Liver (tissue), 3 donors: ENCODE measurements around the gene NTN1.

Source experiments
- HNF4A ChIP-seq, 2 donors: conservative IDR thresholded peaks; 2 replicates each; pipeline ENCODE4 v1.6.1; 2016; ENCODE audit warnings: antibody characterized with exemption in 2 of 2, mild to moderate bottlenecking in 2 of 2
- HNF4G ChIP-seq: IDR thresholded peaks from 2 replicates; pipeline ENCODE4 v1.6.1; 2016; ENCODE audit warnings: antibody characterized with exemption
- RXRA ChIP-seq, 2 donors: IDR thresholded peaks; 2 replicates each; pipeline ENCODE4 v1.6.1; 2017 to 2018; ENCODE audit warnings: antibody characterized with exemption in 2 of 2, mild to moderate bottlenecking in 1 of 2
- TF ChIP-seq, protein P1 (sequence below): IDR thresholded peaks from 2 replicates; pipeline ENCODE4 v1.6.1; 2016; ENCODE audit warnings: antibody characterized with exemption, mild to moderate bottlenecking
- TF ChIP-seq, protein P2 (sequence below): fragments of 150-350 bp; IDR thresholded peaks from 2 replicates; pipeline ENCODE4 v1.5.1; 2017; ENCODE audit warnings: improper control_type of control experiment, low read depth, low read length; ENCODE audit not compliant: missing input control
- donor health status: healthy.
- donor health status: healthy.

DNA sequence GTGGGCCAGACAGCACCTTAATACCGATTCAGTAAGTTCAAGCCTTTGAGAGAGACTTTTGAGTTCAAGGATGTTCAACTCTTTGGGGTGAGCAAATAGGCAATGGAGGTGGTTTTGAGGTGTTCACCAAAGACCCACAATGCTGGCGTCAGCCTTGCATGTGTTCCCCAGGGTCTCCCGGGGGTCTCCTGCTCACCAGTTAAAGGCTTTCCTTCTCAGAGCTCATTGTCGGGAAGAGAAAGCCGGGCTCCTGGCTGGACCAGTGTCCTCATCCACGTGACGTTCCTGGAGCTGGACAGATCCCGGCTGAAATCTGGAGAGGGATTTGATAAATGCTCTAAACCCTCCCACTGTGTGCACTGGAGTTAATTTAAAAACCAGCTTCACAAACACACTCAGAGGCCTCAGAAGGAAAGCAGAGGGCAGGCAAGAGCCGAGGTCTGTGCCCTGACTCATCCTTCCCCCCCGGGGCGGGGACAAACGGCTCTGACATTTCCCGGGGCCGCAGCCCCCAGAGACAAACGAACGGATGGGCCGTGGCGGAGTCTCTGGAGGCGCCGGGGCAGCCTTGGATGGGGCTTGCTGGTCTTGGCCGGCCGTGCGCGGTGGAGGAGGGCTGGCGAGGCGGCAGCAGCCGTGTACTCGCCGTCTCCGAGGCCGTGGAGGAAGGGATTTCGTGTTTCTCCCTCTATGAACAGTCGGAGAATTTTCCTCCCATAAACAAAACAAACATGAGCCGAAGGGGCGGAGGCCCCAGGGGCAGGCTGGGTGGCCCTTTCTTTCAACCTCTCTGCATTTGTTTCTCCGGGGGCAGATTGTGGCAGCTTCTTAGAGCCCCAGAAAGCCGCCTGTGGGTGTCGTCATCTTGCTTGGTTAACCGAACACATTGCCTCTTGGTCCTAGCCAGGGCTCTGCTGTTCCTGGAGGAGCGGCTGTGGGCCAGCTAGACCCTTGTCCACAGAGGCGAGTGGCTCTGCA lies 94.2 kb downstream of the NTN1 start:
- TF ChIP-seq, protein P1, sequence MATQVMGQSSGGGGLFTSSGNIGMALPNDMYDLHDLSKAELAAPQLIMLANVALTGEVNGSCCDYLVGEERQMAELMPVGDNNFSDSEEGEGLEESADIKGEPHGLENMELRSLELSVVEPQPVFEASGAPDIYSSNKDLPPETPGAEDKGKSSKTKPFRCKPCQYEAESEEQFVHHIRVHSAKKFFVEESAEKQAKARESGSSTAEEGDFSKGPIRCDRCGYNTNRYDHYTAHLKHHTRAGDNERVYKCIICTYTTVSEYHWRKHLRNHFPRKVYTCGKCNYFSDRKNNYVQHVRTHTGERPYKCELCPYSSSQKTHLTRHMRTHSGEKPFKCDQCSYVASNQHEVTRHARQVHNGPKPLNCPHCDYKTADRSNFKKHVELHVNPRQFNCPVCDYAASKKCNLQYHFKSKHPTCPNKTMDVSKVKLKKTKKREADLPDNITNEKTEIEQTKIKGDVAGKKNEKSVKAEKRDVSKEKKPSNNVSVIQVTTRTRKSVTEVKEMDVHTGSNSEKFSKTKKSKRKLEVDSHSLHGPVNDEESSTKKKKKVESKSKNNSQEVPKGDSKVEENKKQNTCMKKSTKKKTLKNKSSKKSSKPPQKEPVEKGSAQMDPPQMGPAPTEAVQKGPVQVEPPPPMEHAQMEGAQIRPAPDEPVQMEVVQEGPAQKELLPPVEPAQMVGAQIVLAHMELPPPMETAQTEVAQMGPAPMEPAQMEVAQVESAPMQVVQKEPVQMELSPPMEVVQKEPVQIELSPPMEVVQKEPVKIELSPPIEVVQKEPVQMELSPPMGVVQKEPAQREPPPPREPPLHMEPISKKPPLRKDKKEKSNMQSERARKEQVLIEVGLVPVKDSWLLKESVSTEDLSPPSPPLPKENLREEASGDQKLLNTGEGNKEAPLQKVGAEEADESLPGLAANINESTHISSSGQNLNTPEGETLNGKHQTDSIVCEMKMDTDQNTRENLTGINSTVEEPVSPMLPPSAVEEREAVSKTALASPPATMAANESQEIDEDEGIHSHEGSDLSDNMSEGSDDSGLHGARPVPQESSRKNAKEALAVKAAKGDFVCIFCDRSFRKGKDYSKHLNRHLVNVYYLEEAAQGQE, result peak; percentile 63
- TF ChIP-seq, protein P2, sequence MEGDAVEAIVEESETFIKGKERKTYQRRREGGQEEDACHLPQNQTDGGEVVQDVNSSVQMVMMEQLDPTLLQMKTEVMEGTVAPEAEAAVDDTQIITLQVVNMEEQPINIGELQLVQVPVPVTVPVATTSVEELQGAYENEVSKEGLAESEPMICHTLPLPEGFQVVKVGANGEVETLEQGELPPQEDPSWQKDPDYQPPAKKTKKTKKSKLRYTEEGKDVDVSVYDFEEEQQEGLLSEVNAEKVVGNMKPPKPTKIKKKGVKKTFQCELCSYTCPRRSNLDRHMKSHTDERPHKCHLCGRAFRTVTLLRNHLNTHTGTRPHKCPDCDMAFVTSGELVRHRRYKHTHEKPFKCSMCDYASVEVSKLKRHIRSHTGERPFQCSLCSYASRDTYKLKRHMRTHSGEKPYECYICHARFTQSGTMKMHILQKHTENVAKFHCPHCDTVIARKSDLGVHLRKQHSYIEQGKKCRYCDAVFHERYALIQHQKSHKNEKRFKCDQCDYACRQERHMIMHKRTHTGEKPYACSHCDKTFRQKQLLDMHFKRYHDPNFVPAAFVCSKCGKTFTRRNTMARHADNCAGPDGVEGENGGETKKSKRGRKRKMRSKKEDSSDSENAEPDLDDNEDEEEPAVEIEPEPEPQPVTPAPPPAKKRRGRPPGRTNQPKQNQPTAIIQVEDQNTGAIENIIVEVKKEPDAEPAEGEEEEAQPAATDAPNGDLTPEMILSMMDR, result peak; percentile 31
- TF ChIP-seq HNF4A (conservative IDR thresholded peaks at IDR 0.05), result peak; percentile 20 to 24
- TF ChIP-seq HNF4G, result no peak
- peak; percentile 17 to 43 for TF ChIP-seq RXRA (IDR thresholded peaks at IDR 0.05)
